ENCODE measurements around the gene ZCCHC17. TPM values are rescaled to one million over a fixed set of nuclear protein-coding genes. Genes with fewer than 3 reads are reported as not detected.

Gene ZCCHC17
- total RNA-seq, 2 donors from 2014 or later: 18.7 to 20.3 TPM

DNA sequence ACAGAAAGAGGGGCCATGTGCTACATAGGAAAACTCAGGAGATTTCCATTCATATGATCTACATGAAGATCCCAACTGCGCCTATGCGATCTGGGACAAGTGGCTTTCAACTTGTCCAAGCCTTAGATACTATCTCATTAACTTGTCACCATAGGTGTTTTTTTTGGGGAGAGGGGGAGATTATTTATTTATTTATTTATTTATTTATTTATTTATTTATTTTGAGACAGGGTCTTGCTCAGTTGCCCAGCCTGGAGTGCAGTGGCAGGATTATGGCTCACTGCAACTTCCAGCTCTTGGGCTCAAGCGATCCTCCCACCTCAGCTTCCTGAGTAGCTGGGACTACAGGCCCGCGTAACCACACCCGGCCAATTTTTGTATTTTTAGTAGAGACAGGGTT lies 64.8 kb downstream of the ZCCHC17 start:
- intact Hi-C loops (cut with DNase I): loop anchor here in 1 of 2 donors (10.0 kb wide), 1 partner anchor 77 kb away; no protein-coding TSS in a partner anchor

DNA sequence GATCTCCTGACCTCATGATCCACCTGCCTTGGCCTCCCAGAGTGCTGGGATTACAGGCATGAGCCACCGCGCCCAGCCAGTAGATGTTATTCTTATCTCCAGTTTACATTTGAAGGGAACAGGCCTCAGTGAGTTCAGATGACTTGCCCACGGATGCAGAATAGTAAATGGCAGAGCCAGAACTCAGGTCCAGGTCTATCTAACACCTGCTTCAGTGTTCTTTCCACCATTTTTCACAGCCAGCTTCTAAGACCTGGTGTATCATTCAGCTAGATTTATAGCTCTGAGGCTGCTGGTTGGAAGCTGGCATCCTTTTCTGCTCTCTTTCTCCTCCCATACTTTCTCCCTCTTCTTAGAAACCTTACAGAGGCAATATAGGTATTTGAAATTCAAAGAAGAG lies 65.2 kb downstream of the ZCCHC17 start:
- intact Hi-C loops (cut with DNase I): loop anchor here in 1 of 2 donors (10.0 kb wide), 1 partner anchor 77 kb away; no protein-coding TSS in a partner anchor
- no peak for DNase-seq (ENCODE audit: low spot score)

More for the DNA sequence above, 64.8 kb downstream of the ZCCHC17 start:
- DNase-seq (ENCODE audit: low spot score): no peak

DNA sequence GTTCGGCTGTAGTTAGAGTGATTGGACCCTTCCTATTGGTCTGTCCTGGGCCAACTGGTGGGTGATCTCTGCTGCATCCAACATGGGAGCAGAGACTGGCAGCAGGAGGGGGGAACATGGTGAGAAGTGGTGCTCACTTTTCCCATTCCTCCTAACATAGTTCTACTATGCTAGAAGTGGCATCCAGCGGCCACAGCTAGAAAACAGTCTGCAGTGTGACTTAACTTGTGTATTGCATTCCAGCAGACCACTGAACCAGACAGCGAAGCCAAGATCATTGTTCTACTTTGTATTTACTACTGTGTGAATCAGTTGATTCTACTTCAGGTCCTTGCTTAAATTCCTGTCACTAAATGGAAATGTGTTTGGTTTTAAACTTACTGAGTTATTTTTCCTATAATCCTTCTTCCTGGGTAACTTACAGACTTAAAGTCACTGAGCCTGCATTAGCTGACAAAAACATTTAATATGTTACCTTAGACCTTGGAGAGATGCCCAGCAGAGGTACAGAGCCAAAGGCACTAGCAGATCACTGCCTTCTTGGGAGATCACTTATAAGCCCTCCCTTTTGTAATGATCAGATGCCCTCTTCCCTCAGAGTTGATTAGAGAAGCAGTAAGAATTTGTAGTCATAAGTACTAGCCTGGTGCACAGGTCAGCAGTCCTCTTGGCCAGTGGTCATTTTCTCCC lies 67.9 kb downstream of the ZCCHC17 start:
- intact Hi-C loops (cut with DNase I): loop anchor here in 1 of 2 donors (10.0 kb wide), 1 partner anchor 80 kb away; no protein-coding TSS in a partner anchor
- DNase-seq (ENCODE audit: low spot score): no peak

DNA sequence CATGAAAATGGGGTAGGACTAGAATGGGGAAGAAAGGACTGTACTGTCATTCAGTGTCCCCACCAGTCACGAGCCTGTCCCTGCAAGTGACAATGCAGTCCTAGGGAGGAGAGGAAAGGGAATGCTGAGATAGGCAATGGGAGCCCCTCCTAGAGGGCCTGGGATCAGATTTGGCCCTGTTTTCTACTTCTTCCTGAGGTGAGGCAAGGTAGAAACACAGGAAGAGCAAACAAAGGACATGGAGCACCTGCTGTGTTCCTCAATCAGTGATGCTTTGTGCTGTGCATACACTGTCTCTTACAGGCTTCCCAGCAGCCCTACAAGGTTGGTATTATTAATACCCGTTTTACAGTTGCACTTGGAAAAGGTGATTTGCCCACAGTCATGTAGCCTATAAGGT lies 70.0 kb downstream of the ZCCHC17 start:
- intact Hi-C loops (cut with DNase I): loop anchor here in 1 of 2 donors (10.0 kb wide), 1 partner anchor 82 kb away; no protein-coding TSS in a partner anchor
- DNase-seq (ENCODE audit: low spot score): no peak

DNA sequence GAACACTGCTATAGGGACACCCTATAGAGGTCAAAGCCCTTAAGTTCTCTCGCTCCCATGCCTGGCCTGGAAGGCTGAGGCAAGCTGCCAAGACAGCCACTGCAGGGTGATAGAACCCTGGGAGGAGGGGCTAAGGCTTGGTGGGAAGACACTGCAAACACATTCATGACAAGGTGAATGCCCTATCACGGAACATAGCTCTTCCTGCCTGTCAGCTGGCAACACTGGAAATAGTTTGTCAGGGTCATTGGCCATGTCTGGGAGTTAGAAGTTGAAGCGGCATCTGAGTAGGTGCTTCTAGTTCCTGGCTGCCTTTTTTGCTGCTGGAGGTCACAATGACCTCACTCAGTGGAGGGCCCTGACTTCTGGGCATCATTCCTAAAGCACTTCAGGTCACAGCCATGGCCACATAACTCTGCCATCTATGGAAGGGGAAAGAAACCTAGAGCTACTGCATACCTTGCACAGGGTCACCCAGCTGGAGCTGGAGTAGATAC lies 71.8 kb downstream of the ZCCHC17 start:
- intact Hi-C loops (cut with DNase I): loop anchor here in 1 of 2 donors (10.0 kb wide), 1 partner anchor 84 kb away; no protein-coding TSS in a partner anchor
- DNase-seq (ENCODE audit: low spot score): no peak

DNA sequence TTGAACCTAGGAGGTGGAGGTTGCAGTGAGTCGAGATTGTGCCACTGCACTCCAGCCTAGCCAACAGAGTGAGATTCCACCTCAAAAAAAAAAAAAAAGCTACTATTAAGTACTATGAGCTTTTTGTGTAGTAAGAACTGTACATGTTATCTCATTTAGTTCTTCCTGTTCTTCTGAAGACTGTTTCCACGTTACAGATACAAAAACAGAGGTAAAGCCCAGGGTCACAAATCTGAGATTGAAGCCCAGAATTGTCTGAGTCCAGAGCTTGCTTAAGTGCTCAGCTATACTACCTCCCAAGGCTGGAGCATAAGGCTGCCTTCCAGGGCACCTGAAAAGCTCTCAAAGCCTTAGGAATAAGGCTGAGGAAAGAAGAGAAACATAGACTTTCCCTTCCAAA lies 73.2 kb downstream of the ZCCHC17 start:
- intact Hi-C loops (cut with DNase I): no loop called here

DNA sequence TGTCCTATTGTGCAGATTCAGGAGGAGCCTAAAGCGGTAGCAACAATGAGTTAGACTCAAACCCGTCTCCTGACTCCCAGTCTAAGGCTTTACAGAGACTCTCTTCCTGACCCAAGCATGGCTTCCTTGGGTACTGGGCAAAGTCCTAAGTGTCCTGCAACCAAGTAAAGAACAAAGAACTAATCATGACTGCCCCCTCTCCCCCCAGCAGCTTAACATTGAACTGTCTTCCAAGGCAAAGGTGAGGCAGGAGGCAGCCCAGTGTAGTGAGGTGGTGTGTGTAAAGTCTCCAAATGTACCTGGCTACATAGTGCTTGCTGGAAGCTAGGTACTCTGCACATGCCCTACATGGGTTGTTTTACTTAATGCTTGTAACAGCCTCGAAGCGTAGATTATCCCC lies 73.7 kb downstream of the ZCCHC17 start:
- intact Hi-C loops (cut with DNase I): no loop called here
- DNase-seq (ENCODE audit: low spot score): no peak

More for the DNA sequence above, 73.2 kb downstream of the ZCCHC17 start:
- no peak for DNase-seq (ENCODE audit: low spot score)

DNA sequence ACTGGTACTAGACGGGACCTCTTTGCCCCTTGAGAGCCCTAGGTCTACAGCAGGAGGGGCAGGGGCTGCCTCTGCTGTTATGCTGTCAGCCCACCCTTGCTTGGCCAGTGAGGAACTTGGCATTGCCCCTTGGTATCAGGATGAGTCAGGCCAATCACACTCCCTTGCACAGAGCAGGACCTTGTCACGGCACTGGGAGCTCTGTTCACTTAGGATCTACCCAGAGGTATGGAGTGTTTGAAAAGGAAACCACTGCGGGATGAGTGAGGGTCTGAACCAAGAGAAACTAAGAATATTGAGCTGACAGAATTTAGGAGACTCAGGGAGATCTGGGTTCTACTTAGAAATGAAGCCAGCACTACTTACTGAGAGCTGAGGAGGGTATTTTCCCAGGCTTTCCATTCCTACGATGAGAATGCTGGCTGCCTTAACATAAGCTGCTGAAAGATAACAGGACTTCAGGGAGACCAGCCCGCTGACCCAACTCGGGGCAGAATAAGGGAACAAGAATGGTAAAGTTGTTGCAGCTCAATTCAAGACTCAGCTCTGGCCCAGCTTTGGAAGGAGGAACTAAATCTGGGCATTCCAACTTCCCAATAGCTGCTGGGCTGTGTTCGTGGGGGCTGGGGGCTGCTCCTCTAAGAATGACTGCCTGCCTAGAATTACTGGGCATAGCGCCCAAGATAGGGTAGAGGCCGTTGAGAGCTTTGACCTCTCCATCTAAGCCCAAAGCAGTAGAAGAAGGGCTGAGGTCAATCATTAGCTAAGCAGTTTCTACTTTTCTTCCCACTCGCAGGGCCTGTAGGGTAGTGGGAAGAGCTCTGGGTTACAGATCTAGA lies 74.5 kb downstream of the ZCCHC17 start:
- DNase-seq (ENCODE audit: low spot score): no peak

DNA sequence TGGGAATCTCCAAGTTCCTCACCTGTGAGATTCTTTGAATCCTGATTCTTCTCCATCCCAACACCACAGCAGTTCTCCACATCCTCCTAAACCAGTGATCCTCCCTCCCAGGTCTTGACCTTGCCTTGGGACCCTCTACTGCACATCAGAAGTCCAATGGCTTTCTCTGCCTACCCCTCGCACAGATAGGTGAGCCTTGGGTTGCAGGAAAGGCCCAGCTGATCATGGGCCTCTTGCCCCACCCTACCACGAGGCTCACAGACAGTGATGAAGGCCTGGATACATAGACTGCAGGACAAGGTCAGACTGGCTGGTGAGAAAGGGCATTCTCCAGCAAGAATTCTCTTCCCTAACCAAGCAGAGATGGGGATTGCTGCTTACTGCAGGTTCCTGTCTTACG lies 75.2 kb downstream of the ZCCHC17 start:
- DNase-seq (ENCODE audit: low spot score): no peak
- intact Hi-C loops (cut with DNase I): no loop called here

More for the DNA sequence above, 74.5 kb downstream of the ZCCHC17 start:
- intact Hi-C loops (cut with DNase I): no loop called here

DNA sequence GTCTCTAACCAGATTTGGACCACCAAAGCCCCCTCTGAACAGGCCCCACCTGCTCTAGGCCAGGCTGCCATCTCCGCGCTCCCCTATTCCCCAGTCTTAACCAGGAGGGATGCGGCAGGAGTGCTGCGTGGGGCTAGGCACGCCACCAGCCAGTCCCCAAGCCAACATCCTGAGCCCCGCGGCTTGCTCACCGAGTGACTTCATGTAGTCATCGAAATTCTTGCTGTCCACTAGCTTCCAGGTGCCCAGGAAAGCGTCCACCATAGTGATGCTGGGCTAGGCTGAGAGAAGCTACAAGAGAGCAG lies 75.9 kb downstream of the ZCCHC17 start:
- intact Hi-C loops (cut with DNase I): no loop called here
- peak; percentile 78 for DNase-seq (ENCODE audit: low spot score)

DNA sequence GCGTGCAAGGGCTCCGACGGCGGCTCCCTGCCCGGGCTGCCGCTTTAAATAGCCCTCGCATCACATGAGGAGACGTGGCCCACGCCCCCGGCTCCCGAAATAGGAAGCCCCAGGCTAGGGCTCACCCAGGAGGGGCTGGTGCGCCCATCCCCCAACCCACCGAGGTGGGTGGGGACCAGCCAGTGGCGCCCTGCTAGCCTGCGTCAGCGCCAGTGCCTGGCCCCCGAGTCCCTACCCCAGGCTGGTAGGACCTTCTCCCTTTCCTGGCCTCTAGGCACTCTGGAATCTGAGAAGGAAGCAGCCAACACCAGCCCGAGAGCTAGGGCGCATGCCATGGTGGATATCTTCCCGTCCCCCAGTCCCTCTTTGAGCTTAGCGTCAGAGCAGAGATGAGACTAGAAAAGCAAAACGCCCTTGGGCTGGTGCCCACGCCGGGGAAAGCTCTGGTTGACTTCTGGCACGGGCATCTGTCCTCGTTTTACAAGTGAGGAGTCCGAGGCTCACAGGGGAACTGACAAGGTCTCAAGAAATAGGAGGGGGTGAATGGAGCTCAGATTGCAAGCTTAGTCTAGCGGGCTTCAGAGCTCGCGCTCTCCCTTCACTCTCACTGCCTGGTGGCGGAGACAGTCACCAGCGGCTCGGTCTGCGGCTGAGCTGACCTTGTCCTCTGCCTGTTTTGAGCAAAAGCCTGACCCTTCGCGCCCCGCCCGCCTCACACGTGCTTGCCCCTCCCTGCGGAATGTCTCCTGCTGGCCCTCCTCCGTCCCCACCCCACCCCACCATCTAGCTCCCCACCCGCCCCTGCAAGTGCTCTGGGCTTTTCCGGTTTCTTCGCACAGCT lies 76.4 kb downstream of the ZCCHC17 start, which contains the start of gene FABP3:
FABP3 (minus strand) TSS at position 21 of the 841 bp plus-strand sequence. CDS start 62 bp downstream, outside the sequence.
- intact Hi-C loops (cut with DNase I): no loop called here
- DNase-seq (ENCODE audit: low spot score): peak; percentile 92

DNA sequence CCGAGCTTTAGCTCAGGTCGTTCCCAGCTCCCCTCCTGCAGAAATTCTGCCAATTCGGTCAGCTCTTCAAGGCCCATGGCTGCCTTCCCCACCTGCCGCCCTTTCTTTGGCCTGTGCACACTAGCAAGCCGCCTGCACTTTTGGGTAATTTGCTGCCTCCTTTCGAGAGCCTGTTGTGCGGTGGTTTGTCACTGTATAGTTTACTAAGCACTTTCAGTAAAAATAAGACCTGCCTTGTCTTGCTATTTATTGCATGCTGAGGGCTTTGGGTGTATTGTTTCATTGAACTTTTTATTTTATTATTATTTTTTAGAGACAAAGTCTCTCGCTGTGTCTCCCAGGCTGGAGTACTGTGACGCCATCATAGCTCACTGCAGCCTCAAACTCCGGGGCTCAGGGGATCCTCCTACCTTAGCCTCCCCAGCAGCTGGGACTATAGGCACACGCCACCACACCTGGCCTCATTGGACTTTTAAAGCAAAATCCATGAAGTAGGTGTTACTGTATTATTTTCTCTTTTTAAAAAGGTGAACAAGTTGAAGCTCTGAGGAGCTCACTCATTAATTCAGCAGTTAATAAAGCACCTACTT lies 77.2 kb downstream of the ZCCHC17 start:
- no peak for DNase-seq (ENCODE audit: low spot score)
- intact Hi-C loops (cut with DNase I): no loop called here

DNA sequence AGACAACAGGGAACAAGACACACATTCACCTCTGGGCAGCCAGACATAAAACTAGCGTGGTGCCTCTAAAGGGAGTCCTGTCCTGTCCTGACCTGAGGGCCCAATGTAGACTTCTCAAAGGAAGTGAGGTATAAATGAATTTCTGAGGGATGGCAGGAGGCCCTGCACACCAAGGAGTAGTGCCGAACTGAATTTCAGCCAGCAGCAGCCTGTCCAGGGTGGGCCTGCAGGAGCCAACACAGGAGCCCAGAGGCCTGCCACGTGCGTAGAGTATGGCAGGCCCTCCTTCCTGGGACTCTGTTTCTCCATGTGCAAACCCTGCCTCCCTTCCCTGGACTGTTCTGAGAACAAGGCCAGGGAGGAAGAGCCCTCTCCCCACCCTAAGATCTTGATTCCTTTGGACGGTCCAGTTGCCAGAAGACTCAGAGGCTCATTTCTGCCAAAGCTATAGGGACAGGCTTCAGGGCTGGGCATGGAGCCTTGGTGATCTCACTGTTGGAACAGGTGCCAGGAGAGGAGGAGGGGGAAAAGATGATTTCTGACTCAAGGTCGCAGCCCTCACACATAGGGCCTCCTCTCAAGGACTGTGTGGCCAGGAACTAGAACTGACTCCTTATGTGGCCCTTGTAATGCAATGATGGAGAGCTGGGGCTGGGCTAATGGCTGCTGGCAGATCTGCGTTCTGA lies 77.8 kb downstream of the ZCCHC17 start:
- intact Hi-C loops (cut with DNase I): no loop called here
- peak; percentile 86 for DNase-seq (ENCODE audit: low spot score)

DNA sequence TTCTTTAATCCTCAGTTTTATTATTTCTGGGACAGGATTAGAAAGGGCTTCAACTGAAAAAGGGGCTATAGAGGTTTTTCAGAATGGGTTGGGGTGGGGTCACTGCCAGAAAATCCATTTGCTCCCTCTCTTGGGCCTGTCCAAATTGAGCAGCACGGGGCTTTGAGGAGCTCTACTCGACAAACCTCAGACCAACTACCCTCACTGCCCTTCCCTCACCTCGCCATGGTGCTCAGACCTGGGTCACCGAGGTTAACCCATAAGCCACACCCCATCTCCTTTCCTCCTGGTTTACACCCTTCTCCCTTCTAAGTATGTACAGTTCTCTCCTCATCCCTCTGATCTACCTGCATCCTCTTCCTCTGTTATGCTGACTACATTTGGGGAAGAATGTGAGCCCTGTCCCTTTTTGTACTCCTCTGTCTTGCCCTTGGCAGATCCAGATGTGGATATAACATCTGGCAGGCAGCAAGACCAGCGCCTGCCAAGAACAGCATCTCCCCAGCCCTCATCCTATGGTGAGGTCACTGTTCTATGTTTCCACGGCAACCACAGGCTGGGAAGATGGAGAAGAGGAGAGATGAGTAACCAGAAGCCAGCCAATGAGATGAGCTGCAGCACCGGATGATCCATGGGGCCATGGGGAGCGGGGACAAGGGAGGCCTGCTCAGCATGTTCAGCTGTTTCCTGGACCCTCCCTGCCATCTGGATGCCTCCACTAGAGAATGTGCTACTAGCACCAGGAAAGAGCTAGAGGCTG lies 79.7 kb downstream of the ZCCHC17 start:
- intact Hi-C loops (cut with DNase I): no loop called here
- no peak for DNase-seq (ENCODE audit: low spot score)

DNA sequence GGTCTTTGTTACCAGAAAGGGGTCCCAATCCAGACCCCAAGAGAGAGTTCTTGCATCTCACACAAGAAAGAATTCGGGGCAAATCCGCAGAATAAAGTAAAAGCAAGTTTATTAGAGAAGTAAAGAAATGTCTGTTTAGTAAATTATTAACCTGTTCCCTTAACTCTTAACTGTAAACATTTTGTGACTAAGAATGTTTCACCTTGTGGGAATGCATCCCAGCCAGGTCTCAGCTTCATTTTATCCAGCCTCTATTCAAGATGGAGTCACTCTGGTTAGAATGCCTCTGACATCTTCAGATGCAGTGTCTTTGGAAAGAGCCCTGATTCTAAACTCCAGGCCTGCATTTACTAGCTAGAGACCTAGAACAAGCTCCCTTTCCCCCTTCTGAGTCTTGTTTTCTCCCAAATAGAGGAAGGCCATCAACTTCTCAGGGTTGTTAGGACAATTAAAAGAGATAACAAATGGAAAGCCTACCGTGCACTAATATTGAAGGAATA lies 80.6 kb downstream of the ZCCHC17 start:
- no peak for DNase-seq (ENCODE audit: low spot score)
- intact Hi-C loops (cut with DNase I): no loop called here

DNA sequence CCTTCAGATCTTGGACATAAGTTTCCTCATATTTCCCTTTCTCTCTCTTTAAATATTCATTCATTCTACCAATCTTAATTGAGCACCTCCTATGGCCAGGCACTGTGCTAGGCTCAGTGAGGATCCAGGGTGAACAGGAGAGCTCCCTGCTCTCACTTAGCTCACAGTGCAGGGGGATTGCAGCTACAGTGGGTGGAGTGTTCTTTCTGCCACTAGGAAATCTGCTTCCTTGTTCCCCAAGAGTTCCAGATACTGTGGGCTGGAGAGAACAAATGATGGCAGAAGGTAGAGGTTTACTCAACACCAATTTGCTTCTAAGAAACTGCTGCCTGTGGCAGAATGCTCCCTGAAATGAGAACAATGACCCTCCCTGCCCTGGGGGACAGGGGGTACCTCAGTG lies 81.2 kb downstream of the ZCCHC17 start:
- DNase-seq (ENCODE audit: low spot score): no peak
- intact Hi-C loops (cut with DNase I): no loop called here

DNA sequence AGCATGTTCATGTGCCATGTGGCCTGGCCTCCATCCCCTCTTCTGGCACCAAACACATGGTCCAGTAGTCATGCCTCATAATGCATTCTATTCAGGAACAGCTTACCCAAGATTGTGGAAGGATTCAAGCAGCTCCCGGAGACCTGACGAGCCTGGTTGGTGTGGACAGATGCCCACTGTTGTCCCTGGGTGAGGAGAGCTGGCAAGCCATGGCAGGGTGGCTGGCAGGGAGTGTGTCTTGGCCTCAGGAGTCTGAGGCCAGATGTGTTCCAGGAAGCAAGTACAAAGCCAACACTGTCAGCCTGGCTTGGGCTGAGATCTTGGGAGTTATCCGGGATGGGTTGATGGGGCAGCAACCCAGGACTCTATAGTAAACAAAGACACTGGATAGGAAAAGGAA lies 83.3 kb downstream of the ZCCHC17 start:
- no peak for DNase-seq (ENCODE audit: low spot score)
- intact Hi-C loops (cut with DNase I): no loop called here
